Measurements from ENCODE around the gene AP3S2.
"Not testable (repeated sequence)": the region's sequence is repeated elsewhere in the genome, so short reads cannot be mapped to it uniquely, and the experiment has no call there.

The AP3S2 gene

GRCh38 chr15:89893696-89894447 lies at the start of gene AP3S2:
TSS of gene AP3S2 (minus strand) at chr15:89893994. CDS start at chr15:89893949, 45 bp downstream.
- Histone ChIP-seq H3K9ac (ENCODE audit: low read length) (peak within 1 kb of the TSS; percentile 94), H3K27ac (ENCODE audit: low read depth, low read length) (peak within 1 kb of the TSS; percentile 84), H3K9me3 (ENCODE audit: low read length) (no peaks in the 10 kb centered on the region), H3K4me3 (ENCODE audit: low read depth in 1 of 2, low read length in 2 of 2) (peak within 1 kb of the TSS; percentile 69 to 87), H3K4me1 (ENCODE audit: insufficient read depth, low read length) (no peaks in the 10 kb centered on the region), H3K36me3 (ENCODE audit: insufficient read depth, low read length) (peaks cover 1% of the 10 kb centered on the region), H3K27me3 (ENCODE audit: control insufficient read depth in 1 of 2, insufficient read depth in 2 of 2, low read length in 2 of 2) (no peaks in the 10 kb centered on the region)

GRCh38 chr15:89939910-89940309 lies 46.1 kb upstream of the AP3S2 start:
- no peaks in the 10 kb centered on the region for H3K36me3 ChIP-seq (ENCODE audit: insufficient read depth, low read length)
- H3K9ac ChIP-seq (ENCODE audit: low read length) = no peak overlapping the region
- H3K4me3 ChIP-seq (ENCODE audit: low read depth in 1 of 2, low read length in 2 of 2) = no peak overlapping the region
- no peak overlapping the region for H3K27ac ChIP-seq (ENCODE audit: low read depth, low read length)
- no peaks in the 10 kb centered on the region for H3K9me3 ChIP-seq (ENCODE audit: low read length)
- no peaks in the 10 kb centered on the region for H3K27me3 ChIP-seq (ENCODE audit: control insufficient read depth in 1 of 2, insufficient read depth in 2 of 2, low read length in 2 of 2)
- H3K4me1 ChIP-seq (ENCODE audit: insufficient read depth, low read length) = no peaks in the 10 kb centered on the region

GRCh38 chr15:89939377-89939776 lies 45.6 kb upstream of the AP3S2 start:
- not testable (repeated sequence) for H3K27ac ChIP-seq (ENCODE audit: low read depth, low read length); H3K4me1 ChIP-seq (ENCODE audit: insufficient read depth, low read length); H3K4me3 ChIP-seq (ENCODE audit: low read depth in 1 of 2, low read length in 2 of 2)

GRCh38 chr15:89937365-89938350 lies 43.9 kb upstream of the AP3S2 start:
- Histone ChIP-seq H3K9me3 (ENCODE audit: low read length) (no peaks in the 10 kb centered on the region), H3K4me1 (ENCODE audit: insufficient read depth, low read length) (no peaks in the 10 kb centered on the region), H3K4me3 (ENCODE audit: low read depth in 1 of 2, low read length in 2 of 2) (no peak overlapping the region), H3K36me3 (ENCODE audit: insufficient read depth, low read length) (no peaks in the 10 kb centered on the region), H3K27me3 (ENCODE audit: control insufficient read depth in 1 of 2, insufficient read depth in 2 of 2, low read length in 2 of 2) (no peaks in the 10 kb centered on the region), H3K27ac (ENCODE audit: low read depth, low read length) (no peak overlapping the region), H3K9ac (ENCODE audit: low read length) (no peak overlapping the region)

More at GRCh38 chr15:89939377-89939776, 45.6 kb upstream of the AP3S2 start:
- not testable (repeated sequence) for H3K9me3 ChIP-seq (ENCODE audit: low read length); H3K36me3 ChIP-seq (ENCODE audit: insufficient read depth, low read length); H3K27me3 ChIP-seq (ENCODE audit: control insufficient read depth in 1 of 2, insufficient read depth in 2 of 2, low read length in 2 of 2); H3K9ac ChIP-seq (ENCODE audit: low read length)

- no peaks in the 10 kb centered on the region for H3K4me1 ChIP-seq (ENCODE audit: insufficient read depth, low read length)
- no peak overlapping the region for H3K4me3 ChIP-seq (ENCODE audit: low read depth in 1 of 2, low read length in 2 of 2)
- no peaks in the 10 kb centered on the region for H3K36me3 ChIP-seq (ENCODE audit: insufficient read depth, low read length)
- H3K27me3 ChIP-seq (ENCODE audit: control insufficient read depth in 1 of 2, insufficient read depth in 2 of 2, low read length in 2 of 2) = no peaks in the 10 kb centered on the region
- no peak overlapping the region for H3K27ac ChIP-seq (ENCODE audit: low read depth, low read length)
- H3K9ac ChIP-seq (ENCODE audit: low read length) = no peak overlapping the region
- H3K9me3 ChIP-seq (ENCODE audit: low read length) = no peaks in the 10 kb centered on the region
Measured at GRCh38 chr15:89936786-89937265, 43.0 kb upstream of the AP3S2 start.

GRCh38 chr15:89936051-89936785 lies 42.4 kb upstream of the AP3S2 start:
- Histone ChIP-seq H3K4me1 (ENCODE audit: insufficient read depth, low read length) (no peaks in the 10 kb centered on the region), H3K27ac (ENCODE audit: low read depth, low read length) (no peak overlapping the region), H3K4me3 (ENCODE audit: low read depth in 1 of 2, low read length in 2 of 2) (no peak overlapping the region), H3K9me3 (ENCODE audit: low read length) (no peaks in the 10 kb centered on the region), H3K36me3 (ENCODE audit: insufficient read depth, low read length) (no peaks in the 10 kb centered on the region), H3K27me3 (ENCODE audit: control insufficient read depth in 1 of 2, insufficient read depth in 2 of 2, low read length in 2 of 2) (no peaks in the 10 kb centered on the region), H3K9ac (ENCODE audit: low read length) (no peak overlapping the region)

GRCh38 chr15:89932880-89933279 lies 39.1 kb upstream of the AP3S2 start:
- no peak overlapping the region for H3K9ac ChIP-seq (ENCODE audit: low read length)
- H3K27me3 ChIP-seq (ENCODE audit: control insufficient read depth in 1 of 2, insufficient read depth in 2 of 2, low read length in 2 of 2) = no peaks in the 10 kb centered on the region
- H3K9me3 ChIP-seq (ENCODE audit: low read length) = no peaks in the 10 kb centered on the region
- no peak overlapping the region for H3K4me3 ChIP-seq (ENCODE audit: low read depth in 1 of 2, low read length in 2 of 2)
- H3K27ac ChIP-seq (ENCODE audit: low read depth, low read length) = no peak overlapping the region
- no peaks in the 10 kb centered on the region for H3K36me3 ChIP-seq (ENCODE audit: insufficient read depth, low read length)
- no peaks in the 10 kb centered on the region for H3K4me1 ChIP-seq (ENCODE audit: insufficient read depth, low read length)

GRCh38 chr15:89928421-89928820 lies 34.6 kb upstream of the AP3S2 start:
- no peak overlapping the region for H3K9ac ChIP-seq (ENCODE audit: low read length)
- no peaks in the 10 kb centered on the region for H3K36me3 ChIP-seq (ENCODE audit: insufficient read depth, low read length)
- no peaks in the 10 kb centered on the region for H3K4me1 ChIP-seq (ENCODE audit: insufficient read depth, low read length)
- H3K27ac ChIP-seq (ENCODE audit: low read depth, low read length) = no peak overlapping the region
- H3K27me3 ChIP-seq (ENCODE audit: control insufficient read depth in 1 of 2, insufficient read depth in 2 of 2, low read length in 2 of 2) = no peaks in the 10 kb centered on the region
- H3K9me3 ChIP-seq (ENCODE audit: low read length) = no peaks in the 10 kb centered on the region
- no peak overlapping the region for H3K4me3 ChIP-seq (ENCODE audit: low read depth in 1 of 2, low read length in 2 of 2)

GRCh38 chr15:89926158-89926557 lies 32.4 kb upstream of the AP3S2 start:
- Histone ChIP-seq H3K36me3 (ENCODE audit: insufficient read depth, low read length) (no peaks in the 10 kb centered on the region), H3K4me3 (ENCODE audit: low read depth in 1 of 2, low read length in 2 of 2) (no peak overlapping the region), H3K27ac (ENCODE audit: low read depth, low read length) (no peak overlapping the region), H3K27me3 (ENCODE audit: control insufficient read depth in 1 of 2, insufficient read depth in 2 of 2, low read length in 2 of 2) (no peaks in the 10 kb centered on the region), H3K9me3 (ENCODE audit: low read length) (no peaks in the 10 kb centered on the region), H3K4me1 (ENCODE audit: insufficient read depth, low read length) (no peaks in the 10 kb centered on the region), H3K9ac (ENCODE audit: low read length) (no peak overlapping the region)

GRCh38 chr15:89917442-89918101 lies 23.8 kb upstream of the AP3S2 start:
- Histone ChIP-seq H3K36me3 (ENCODE audit: insufficient read depth, low read length) (no peaks in the 10 kb centered on the region), H3K4me1 (ENCODE audit: insufficient read depth, low read length) (peaks cover 6% of the 10 kb centered on the region), H3K4me3 (ENCODE audit: low read depth in 1 of 2, low read length in 2 of 2) (no peak overlapping the region), H3K27ac (ENCODE audit: low read depth, low read length) (no peak overlapping the region), H3K27me3 (ENCODE audit: control insufficient read depth in 1 of 2, insufficient read depth in 2 of 2, low read length in 2 of 2) (no peaks in the 10 kb centered on the region), H3K9me3 (ENCODE audit: low read length) (no peaks in the 10 kb centered on the region), H3K9ac (ENCODE audit: low read length) (no peak overlapping the region)

All from muscle layer of colon (tissue), 2 donors.